ENCODE data around the gene GMIP.
A peak's percentile ranks its signal among the peaks of the same experiment; 100 is the strongest.

DNA sequence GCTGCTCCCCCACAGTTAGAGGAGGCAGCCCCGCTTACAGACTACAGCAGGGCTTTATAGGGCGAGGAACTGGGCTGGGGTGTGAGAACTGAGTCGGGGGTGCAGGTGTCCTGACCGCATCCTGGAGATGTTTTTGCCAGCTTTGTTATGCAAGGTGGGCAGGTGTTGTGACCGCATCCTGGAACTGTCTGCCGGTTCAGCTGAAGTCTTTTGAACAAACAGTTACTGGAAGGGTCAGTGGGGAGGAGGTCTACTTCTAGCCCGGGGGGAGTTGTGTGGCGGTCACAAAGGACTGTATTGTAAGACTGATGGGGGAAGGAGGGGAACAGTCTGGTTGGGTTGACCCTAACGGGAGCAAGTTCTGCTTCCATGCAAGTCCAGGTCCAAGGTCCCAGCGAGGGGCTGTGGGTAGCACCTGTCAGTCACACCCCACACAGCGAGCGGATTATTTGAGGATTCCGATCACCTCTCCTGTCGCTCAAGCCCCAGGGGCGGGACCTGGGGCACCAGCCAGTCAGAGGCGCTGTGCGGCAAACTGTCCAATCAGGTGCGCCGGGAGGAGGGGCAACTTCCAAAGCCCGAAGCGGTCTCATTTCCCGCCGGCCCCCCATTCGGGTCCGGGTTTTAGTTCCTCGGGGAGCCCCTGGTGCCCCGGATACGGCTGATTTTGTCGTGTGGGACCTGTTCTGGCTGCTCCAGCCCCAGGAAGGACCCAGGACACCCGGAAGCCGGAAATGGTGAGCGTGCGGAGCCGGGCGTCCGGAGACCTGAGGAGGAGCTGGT is 25.0 kb upstream of the GMIP start, which contains the start of gene ZNF101:
- TF ChIP-seq ELF1 (IDR thresholded peaks at IDR 0.05) = peak; percentile 80
- TF ChIP-seq, protein P1, sequence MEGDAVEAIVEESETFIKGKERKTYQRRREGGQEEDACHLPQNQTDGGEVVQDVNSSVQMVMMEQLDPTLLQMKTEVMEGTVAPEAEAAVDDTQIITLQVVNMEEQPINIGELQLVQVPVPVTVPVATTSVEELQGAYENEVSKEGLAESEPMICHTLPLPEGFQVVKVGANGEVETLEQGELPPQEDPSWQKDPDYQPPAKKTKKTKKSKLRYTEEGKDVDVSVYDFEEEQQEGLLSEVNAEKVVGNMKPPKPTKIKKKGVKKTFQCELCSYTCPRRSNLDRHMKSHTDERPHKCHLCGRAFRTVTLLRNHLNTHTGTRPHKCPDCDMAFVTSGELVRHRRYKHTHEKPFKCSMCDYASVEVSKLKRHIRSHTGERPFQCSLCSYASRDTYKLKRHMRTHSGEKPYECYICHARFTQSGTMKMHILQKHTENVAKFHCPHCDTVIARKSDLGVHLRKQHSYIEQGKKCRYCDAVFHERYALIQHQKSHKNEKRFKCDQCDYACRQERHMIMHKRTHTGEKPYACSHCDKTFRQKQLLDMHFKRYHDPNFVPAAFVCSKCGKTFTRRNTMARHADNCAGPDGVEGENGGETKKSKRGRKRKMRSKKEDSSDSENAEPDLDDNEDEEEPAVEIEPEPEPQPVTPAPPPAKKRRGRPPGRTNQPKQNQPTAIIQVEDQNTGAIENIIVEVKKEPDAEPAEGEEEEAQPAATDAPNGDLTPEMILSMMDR (IDR thresholded peaks at IDR 0.05) = no peak
- TF ChIP-seq, protein P2, sequence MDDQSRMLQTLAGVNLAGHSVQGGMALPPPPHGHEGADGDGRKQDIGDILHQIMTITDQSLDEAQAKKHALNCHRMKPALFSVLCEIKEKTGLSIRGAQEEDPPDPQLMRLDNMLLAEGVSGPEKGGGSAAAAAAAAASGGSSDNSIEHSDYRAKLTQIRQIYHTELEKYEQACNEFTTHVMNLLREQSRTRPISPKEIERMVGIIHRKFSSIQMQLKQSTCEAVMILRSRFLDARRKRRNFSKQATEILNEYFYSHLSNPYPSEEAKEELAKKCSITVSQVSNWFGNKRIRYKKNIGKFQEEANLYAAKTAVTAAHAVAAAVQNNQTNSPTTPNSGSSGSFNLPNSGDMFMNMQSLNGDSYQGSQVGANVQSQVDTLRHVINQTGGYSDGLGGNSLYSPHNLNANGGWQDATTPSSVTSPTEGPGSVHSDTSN (IDR thresholded peaks at IDR 0.05) = peak; percentile 98
- TF ChIP-seq, protein P3, sequence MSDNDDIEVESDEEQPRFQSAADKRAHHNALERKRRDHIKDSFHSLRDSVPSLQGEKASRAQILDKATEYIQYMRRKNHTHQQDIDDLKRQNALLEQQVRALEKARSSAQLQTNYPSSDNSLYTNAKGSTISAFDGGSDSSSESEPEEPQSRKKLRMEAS (IDR thresholded peaks at IDR 0.05; ENCODE audit: low read depth) = no peak
- TF ChIP-seq EZH2phosphoT487 (IDR thresholded peaks at IDR 0.05; ENCODE audit: borderline replicate concordance, low read depth) = no peak
- TF ChIP-seq, protein P4, sequence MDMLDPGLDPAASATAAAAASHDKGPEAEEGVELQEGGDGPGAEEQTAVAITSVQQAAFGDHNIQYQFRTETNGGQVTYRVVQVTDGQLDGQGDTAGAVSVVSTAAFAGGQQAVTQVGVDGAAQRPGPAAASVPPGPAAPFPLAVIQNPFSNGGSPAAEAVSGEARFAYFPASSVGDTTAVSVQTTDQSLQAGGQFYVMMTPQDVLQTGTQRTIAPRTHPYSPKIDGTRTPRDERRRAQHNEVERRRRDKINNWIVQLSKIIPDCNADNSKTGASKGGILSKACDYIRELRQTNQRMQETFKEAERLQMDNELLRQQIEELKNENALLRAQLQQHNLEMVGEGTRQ (IDR thresholded peaks at IDR 0.05; ENCODE audit: borderline replicate concordance, low read depth, low read length) = no peak
- no peak for TF ChIP-seq YY1 (IDR thresholded peaks at IDR 0.05; ENCODE audit: low read depth)
- TF ChIP-seq MXI1 (IDR thresholded peaks at IDR 0.05; ENCODE audit: low read depth, low read length) = peak; percentile 54; the same call in 1 of the 2 replicates
- no peak for TF ChIP-seq NFIC (IDR thresholded peaks at IDR 0.05; ENCODE audit: borderline replicate concordance)
- TF ChIP-seq TAF1 (IDR thresholded peaks at IDR 0.05; ENCODE audit: borderline replicate concordance, low read depth, low read length) = peak; percentile 65; the same call in 1 of the 2 replicates
- TF ChIP-seq EP300 (IDR thresholded peaks at IDR 0.05; ENCODE audit: borderline replicate concordance in 1 of 2, low read depth in 1 of 2, low read length in 1 of 2) = no peak

All from SK-N-SH (cell line).